ENCODE data around the gene TBCA. TPM values are rescaled to one million over a fixed set of nuclear protein-coding genes. Genes with fewer than 3 reads are reported as not detected.

TBCA gene
- total RNA-seq, 4 donors from 2014 or later = 127 to 222 (median 165) TPM

DNA sequence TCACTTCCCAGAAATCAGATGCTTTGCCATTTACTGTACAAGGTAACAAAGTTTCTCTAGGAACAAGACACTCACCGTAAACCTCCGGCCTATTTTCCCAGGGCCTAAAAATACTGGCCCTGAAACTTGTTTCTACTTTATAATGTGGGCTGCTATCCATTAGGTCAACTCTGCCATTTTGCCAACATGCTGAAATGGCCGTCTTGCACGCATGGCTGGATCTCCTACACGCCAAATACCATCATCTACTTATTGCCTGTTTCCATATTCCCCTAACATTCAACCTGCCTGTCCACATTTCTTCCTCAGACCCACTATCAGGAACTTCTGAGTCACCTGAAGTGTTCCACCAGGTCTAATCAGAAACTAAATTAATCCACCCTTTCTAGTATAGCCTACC, 4.7 kb downstream of the TBCA start:
- intact Hi-C loops (cut with DNase I) = loop anchor here (10.0 kb wide), 1 partner anchor 523 kb away; the partner anchor contains the start of gene AP3B1
- H3K27ac ChIP-seq = no peak overlapping the region
- no peak overlapping the region for H3K4me3 ChIP-seq (replicated peaks in 1 of 3)
- peaks cover 28 to 29% of the 10 kb centered on the region in 2 donors for H3K4me1 ChIP-seq
- no peak for DNase-seq
- TF ChIP-seq POLR2A (IDR thresholded peaks at IDR 0.05) = no peak
- TF ChIP-seq, protein P1, sequence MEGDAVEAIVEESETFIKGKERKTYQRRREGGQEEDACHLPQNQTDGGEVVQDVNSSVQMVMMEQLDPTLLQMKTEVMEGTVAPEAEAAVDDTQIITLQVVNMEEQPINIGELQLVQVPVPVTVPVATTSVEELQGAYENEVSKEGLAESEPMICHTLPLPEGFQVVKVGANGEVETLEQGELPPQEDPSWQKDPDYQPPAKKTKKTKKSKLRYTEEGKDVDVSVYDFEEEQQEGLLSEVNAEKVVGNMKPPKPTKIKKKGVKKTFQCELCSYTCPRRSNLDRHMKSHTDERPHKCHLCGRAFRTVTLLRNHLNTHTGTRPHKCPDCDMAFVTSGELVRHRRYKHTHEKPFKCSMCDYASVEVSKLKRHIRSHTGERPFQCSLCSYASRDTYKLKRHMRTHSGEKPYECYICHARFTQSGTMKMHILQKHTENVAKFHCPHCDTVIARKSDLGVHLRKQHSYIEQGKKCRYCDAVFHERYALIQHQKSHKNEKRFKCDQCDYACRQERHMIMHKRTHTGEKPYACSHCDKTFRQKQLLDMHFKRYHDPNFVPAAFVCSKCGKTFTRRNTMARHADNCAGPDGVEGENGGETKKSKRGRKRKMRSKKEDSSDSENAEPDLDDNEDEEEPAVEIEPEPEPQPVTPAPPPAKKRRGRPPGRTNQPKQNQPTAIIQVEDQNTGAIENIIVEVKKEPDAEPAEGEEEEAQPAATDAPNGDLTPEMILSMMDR (IDR thresholded peaks at IDR 0.05) = no peak
- no peaks in the 10 kb centered on the region for H3K9me3 ChIP-seq
- WGBS, 2 donors = 84 to 85% methylated on average over 5 of the region's 5 CpGs
- no peaks in the 10 kb centered on the region for H3K27me3 ChIP-seq
- H3K36me3 ChIP-seq = no peaks in the 10 kb centered on the region

DNA sequence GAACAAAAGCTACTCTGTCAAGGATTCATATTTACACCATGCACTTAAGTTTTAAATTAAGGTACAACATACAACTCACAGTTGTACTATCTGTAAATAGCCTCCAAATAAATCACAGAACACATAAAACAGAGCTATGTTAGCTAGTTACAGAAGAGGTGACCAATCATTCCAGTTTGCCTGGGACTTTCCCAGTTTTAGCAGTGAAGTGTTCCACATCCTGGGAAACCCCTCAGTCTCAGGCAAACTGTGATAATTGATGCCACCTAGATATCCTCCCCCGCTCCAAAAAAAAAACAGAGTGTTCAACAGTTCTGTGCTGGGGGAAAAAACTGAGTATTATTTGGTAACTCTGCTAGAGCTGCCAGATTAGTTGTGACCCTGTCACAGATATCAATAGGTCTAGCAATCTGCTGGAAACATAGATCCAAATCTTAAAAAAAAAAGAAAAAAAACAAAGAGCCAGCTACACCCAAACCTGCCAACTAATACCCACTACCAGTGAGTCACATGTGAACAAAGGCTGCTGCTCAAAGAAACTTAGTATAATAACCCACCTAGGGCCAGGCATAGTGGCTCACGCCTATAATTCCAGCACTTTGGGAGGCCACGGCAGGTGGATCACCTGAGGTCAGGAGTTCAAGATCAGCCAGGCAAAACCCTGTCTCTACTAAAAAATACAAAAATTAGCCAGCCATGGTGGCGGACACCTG, 5.7 kb downstream of the TBCA start:
- Histone ChIP-seq H3K9me3 (no peaks in the 10 kb centered on the region), H3K4me3 (replicated peaks in 1 of 3) (no peak overlapping the region), H3K4me1 (peaks cover 28 to 29% of the 10 kb centered on the region in 2 donors), H3K27me3 (no peaks in the 10 kb centered on the region), H3K27ac (no peak overlapping the region), H3K36me3 (no peaks in the 10 kb centered on the region)
- TF ChIP-seq, protein P1 (IDR thresholded peaks at IDR 0.05) = no peak
- intact Hi-C loops (cut with DNase I) = loop anchor here (10.0 kb wide), 1 partner anchor 524 kb away; the partner anchor contains the start of gene AP3B1
- no peak for DNase-seq
- 95 to 96% methylated on average over 4 of the region's 4 CpGs for whole genome bisulfite sequencing, 2 donors

DNA sequence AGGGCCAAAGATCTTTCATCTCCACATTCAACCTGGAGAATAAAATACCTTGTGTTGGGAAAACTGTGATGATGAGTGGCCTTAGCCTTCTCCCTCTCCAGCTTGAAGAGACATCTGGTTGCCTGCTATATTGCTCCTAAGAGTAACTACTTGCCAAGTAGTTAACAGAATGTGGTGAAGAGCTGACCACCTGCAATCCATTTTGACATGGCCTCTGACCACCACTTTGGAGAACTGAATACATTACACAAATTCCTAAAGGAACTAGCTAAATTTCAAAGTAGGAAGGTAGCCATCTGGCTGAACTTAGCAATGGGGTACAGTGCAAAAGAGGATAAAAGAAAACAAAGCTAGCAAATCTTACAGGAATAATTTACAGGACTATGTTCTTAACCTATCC, 7.2 kb downstream of the TBCA start:
- H3K27me3 ChIP-seq = no peaks in the 10 kb centered on the region
- no peaks in the 10 kb centered on the region for H3K9me3 ChIP-seq
- H3K27ac ChIP-seq = no peak overlapping the region
- no peak for TF ChIP-seq POLR2A (IDR thresholded peaks at IDR 0.05)
- TF ChIP-seq, protein P1 (IDR thresholded peaks at IDR 0.05) = no peak
- no peak overlapping the region for H3K4me3 ChIP-seq (replicated peaks in 1 of 3)
- DNase-seq = no peak
- intact Hi-C loops (cut with DNase I) = no loop called here
- peaks cover 18 to 21% of the 10 kb centered on the region in 2 donors for H3K4me1 ChIP-seq
- no peaks in the 10 kb centered on the region for H3K36me3 ChIP-seq

DNA sequence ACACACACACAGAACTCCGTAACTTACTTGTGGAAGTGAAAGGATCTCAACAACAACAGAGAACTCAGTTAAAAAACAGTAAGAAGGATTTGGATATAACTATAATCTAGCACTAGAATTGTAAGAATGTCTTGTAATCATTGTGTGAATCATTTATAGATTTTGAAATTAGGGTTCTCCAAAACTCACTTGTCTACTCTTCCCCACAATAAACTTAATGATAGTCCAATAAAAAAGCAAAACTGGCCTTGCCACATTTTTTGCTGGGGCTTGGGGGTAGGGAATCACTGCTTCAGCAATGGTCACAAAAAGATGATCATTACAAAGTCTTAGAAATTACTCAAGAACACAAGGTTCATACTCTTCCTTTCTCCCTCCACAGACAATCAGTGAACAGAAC, 8.8 kb downstream of the TBCA start:
- intact Hi-C loops (cut with DNase I) = no loop called here
- WGBS, 2 donors = 98 to 100% methylated on average over 1 of the region's 1 CpG
- H3K4me3 ChIP-seq (replicated peaks in 1 of 3) = no peak overlapping the region
- DNase-seq = no peak
- no peaks in the 10 kb centered on the region for H3K27me3 ChIP-seq
- no peak overlapping the region for H3K27ac ChIP-seq
- H3K4me1 ChIP-seq = peaks cover 1 to 9% of the 10 kb centered on the region in 2 donors
- no peaks in the 10 kb centered on the region for H3K36me3 ChIP-seq
- no peaks in the 10 kb centered on the region for H3K9me3 ChIP-seq
- no peak for TF ChIP-seq POLR2A (IDR thresholded peaks at IDR 0.05)
- TF ChIP-seq, protein P1 (IDR thresholded peaks at IDR 0.05) = no peak

DNA sequence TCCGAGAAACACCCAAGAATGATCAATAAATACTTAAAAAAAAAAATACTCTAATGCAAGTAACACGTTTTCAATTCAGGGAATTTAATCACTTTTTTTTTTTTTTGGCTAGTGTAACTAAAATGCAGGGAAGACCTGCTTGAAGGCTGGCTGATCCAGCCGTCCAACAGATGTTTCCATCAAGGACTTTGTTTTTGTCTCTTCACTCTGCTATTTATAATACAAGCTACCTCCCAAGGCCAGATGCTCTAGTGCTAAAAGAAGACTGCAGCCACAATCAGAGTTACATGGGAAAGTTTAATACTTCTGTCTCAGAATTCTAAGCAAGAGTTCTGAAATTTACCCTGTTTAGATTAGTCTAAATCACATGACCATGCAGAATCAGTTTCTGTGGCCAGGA, 14.5 kb downstream of the TBCA start:
- H3K36me3 ChIP-seq = no peaks in the 10 kb centered on the region
- TF ChIP-seq, protein P1 (IDR thresholded peaks at IDR 0.05) = no peak
- TF ChIP-seq POLR2A (IDR thresholded peaks at IDR 0.05) = no peak
- no peak overlapping the region for H3K27ac ChIP-seq
- intact Hi-C loops (cut with DNase I) = no loop called here
- no peak overlapping the region for H3K4me3 ChIP-seq (replicated peaks in 1 of 3)
- 54 to 80% methylated on average over 3 of the region's 3 CpGs for WGBS, 2 donors
- H3K4me1 ChIP-seq = peaks cover 4 to 9% of the 10 kb centered on the region in 2 donors
- no peak for DNase-seq
- H3K9me3 ChIP-seq = no peaks in the 10 kb centered on the region
- H3K27me3 ChIP-seq = no peaks in the 10 kb centered on the region
